Subcutaneous abdominal adipose tissue (tissue), 5 donors: ENCODE measurements around the gene LARP6.
"Not testable (repeated sequence)": the region's sequence is repeated elsewhere in the genome, so short reads cannot be mapped to it uniquely, and the experiment has no call there.

Experiments used
- H3K27ac ChIP-seq: one replicate; pipeline ENCODE4 v1.7.0; 2013; ENCODE audit warnings: low read depth, mild to moderate bottlenecking, inconsistent platforms, low read length, moderate library complexity
- H3K27me3 ChIP-seq, 5 donors: one replicate each; pipeline ENCODE4 v1.7.0; 2013; ENCODE audit warnings: low read length in 5 of 5, inconsistent platforms in 1 of 5; ENCODE audit not compliant: control insufficient read depth in 5 of 5, insufficient read depth in 4 of 5
- H3K36me3 ChIP-seq, 5 donors: one replicate each; pipeline ENCODE4 v1.7.0; 2013; ENCODE audit warnings: low read length in 5 of 5; ENCODE audit not compliant: control insufficient read depth in 5 of 5, insufficient read depth in 5 of 5
- H3K4me1 ChIP-seq, 5 donors: one replicate each; pipeline ENCODE4 v1.7.0; 2013; ENCODE audit warnings: low read length in 5 of 5, mild to moderate bottlenecking in 3 of 5, moderate library complexity in 1 of 5; ENCODE audit not compliant: control insufficient read depth in 5 of 5, insufficient read depth in 5 of 5
- H3K4me3 ChIP-seq, 5 donors: one replicate each; pipeline ENCODE4 v1.7.0; 2013; ENCODE audit warnings: low read length in 5 of 5, low read depth in 1 of 5
- H3K9ac ChIP-seq, 5 donors: one replicate each; pipeline ENCODE4 v1.7.0; 2013; ENCODE audit warnings: low read length in 5 of 5, mild to moderate bottlenecking in 4 of 5, moderate library complexity in 3 of 5
- H3K9me3 ChIP-seq, 5 donors: one replicate each; pipeline ENCODE4 v1.7.0; 2013; ENCODE audit warnings: low read length in 5 of 5; ENCODE audit not compliant: control insufficient read depth in 5 of 5
- donor health status: healthy.
- donor health status: healthy.
- donor health status: healthy.
- donor health status: healthy.
- donor health status: healthy.

Gene LARP6

GRCh38 chr15:70817266-70817665, 36.7 kb downstream of the LARP6 start:
- Histone ChIP-seq H3K27me3 (no peaks in the 10 kb centered on the region), H3K36me3 (no peaks in the 10 kb centered on the region), H3K4me1 (peaks cover 0 to 2% (median 0%) of the 10 kb centered on the region in 5 donors), H3K4me3 (no peak overlapping the region), H3K9me3 (no peaks in the 10 kb centered on the region), H3K9ac (no peak overlapping the region), H3K27ac (no peak overlapping the region)

- Histone ChIP-seq H3K36me3 (no peaks in the 10 kb centered on the region), H3K4me3 (no peak overlapping the region), H3K27me3 (no peaks in the 10 kb centered on the region), H3K27ac (no peak overlapping the region), H3K4me1 (peaks cover 0 to 9% (median 3%) of the 10 kb centered on the region in 5 donors), H3K9ac (no peak overlapping the region), H3K9me3 (no peaks in the 10 kb centered on the region)
Observed at GRCh38 chr15:70815604-70816003, 38.4 kb downstream of the LARP6 start.

- not testable (repeated sequence) for H3K27ac ChIP-seq, H3K9me3 ChIP-seq, H3K4me1 ChIP-seq, H3K9ac ChIP-seq, H3K27me3 ChIP-seq, H3K36me3 ChIP-seq, H3K4me3 ChIP-seq
Observed at GRCh38 chr15:70815011-70815410, 38.9 kb downstream of the LARP6 start.

GRCh38 chr15:70812827-70813364, 41.1 kb downstream of the LARP6 start:
- no peak overlapping the region for H3K9ac ChIP-seq
- no peak overlapping the region for H3K4me3 ChIP-seq
- no peaks in the 10 kb centered on the region for H3K36me3 ChIP-seq

GRCh38 chr15:70810916-70811578, 42.9 kb downstream of the LARP6 start:
- no peaks in the 10 kb centered on the region for H3K36me3 ChIP-seq
- H3K9ac ChIP-seq: no peak overlapping the region
- H3K4me1 ChIP-seq: peaks cover 0 to 23% (median 17%) of the 10 kb centered on the region in 5 donors
- H3K27ac ChIP-seq: no peak overlapping the region
- no peak overlapping the region for H3K4me3 ChIP-seq
- no peaks in the 10 kb centered on the region for H3K9me3 ChIP-seq
- H3K27me3 ChIP-seq: no peaks in the 10 kb centered on the region

More at GRCh38 chr15:70812827-70813364, 41.1 kb downstream of the LARP6 start:
- Histone ChIP-seq H3K27me3 (no peaks in the 10 kb centered on the region), H3K4me1 (peaks cover 0 to 10% (median 5%) of the 10 kb centered on the region in 5 donors), H3K9me3 (no peaks in the 10 kb centered on the region), H3K27ac (no peak overlapping the region)

- H3K4me3 ChIP-seq: peak overlapping the region in 1 of 5 donors; percentile 7
- H3K9me3 ChIP-seq: no peaks in the 10 kb centered on the region
- H3K4me1 ChIP-seq: peaks cover 0 to 20% (median 14%) of the 10 kb centered on the region in 5 donors
- no peaks in the 10 kb centered on the region for H3K27me3 ChIP-seq
- H3K36me3 ChIP-seq: no peaks in the 10 kb centered on the region
- H3K9ac ChIP-seq: no peak overlapping the region
- no peak overlapping the region for H3K27ac ChIP-seq
Observed at GRCh38 chr15:70806992-70807712, 46.8 kb downstream of the LARP6 start.

GRCh38 chr15:70804388-70804787, 49.6 kb downstream of the LARP6 start:
- H3K27me3 ChIP-seq, H3K27ac ChIP-seq, H3K9ac ChIP-seq, H3K9me3 ChIP-seq, H3K36me3 ChIP-seq, H3K4me3 ChIP-seq: not testable (repeated sequence)
- peaks cover 2 to 34% (median 26%) of the 10 kb centered on the region in 5 donors for H3K4me1 ChIP-seq

GRCh38 chr15:70802629-70803028, 51.3 kb downstream of the LARP6 start:
- no peaks in the 10 kb centered on the region for H3K27me3 ChIP-seq
- no peak overlapping the region for H3K27ac ChIP-seq
- H3K36me3 ChIP-seq: no peaks in the 10 kb centered on the region
- no peak overlapping the region for H3K4me3 ChIP-seq
- H3K9me3 ChIP-seq: no peaks in the 10 kb centered on the region
- peaks cover 2 to 30% (median 21%) of the 10 kb centered on the region in 5 donors for H3K4me1 ChIP-seq
- H3K9ac ChIP-seq: no peak overlapping the region

- Histone ChIP-seq H3K4me3 (no peak overlapping the region), H3K4me1 (peaks cover 2 to 16% (median 12%) of the 10 kb centered on the region in 5 donors), H3K9me3 (no peaks in the 10 kb centered on the region), H3K27me3 (no peaks in the 10 kb centered on the region), H3K9ac (no peak overlapping the region), H3K27ac (no peak overlapping the region), H3K36me3 (no peaks in the 10 kb centered on the region)
Observed at GRCh38 chr15:70801109-70801508, 52.8 kb downstream of the LARP6 start.
